ENCODE measurements around the gene TMEM143. TPM values are rescaled to one million over a fixed set of nuclear protein-coding genes. Genes with fewer than 3 reads are reported as not detected.
"Not testable (repeated sequence)": the region's sequence is repeated elsewhere in the genome, so short reads cannot be mapped to it uniquely, and the experiment has no call there.

The TMEM143 gene
- total and polyA plus RNA-seq, 12 donors, result 3.3 to 26.5 (median 12.7) TPM

DNA sequence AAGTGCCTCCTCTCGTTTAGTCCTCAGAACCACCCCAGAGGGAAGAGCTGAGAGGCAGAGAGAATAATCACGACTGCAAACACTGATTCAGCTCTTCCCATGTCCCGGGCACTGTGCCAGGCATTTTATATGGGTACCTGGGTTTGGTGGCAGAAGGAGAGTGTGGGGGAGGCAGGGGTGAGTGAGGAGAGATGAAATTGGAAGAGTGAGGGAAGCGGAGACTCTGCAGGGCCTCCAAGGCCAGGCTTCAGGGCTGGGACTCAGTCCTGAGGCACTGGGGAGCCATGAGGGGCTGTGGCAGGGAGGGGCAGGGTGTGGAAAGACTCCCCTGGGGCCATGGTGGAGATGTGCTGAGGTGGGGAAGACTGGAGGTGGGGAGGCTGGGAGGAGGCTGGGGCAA, 9.2 kb upstream of the TMEM143 start:
- no peak overlapping the region for H3K27ac ChIP-seq
- 47 to 64% (median 55%) methylated on average over 4 of the region's 4 CpGs for WGBS, 4 donors

DNA sequence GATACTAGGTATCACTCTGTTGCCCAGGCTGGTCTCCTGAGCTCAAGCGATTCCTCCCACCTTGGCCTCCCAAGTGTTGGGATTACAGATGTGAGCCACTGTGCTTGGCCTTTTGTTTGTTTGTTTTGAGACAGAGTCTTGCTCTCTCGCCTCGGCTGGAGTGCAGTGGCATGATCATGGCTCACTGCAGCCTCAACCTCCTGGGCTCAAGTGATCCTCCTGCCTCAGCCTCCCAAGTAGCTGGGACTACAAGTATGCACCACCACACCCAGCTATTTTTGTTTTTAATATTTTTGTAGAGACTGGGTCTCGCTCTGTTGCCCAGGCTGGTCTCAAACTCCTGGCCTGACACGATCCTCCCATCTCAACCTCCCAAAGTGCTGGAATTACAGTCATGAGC, 8.0 kb upstream of the TMEM143 start:
- H3K27me3 ChIP-seq; intact Hi-C loops (cut with DNase I); H3K4me3 ChIP-seq; H3K9me3 ChIP-seq (replicated peaks in 1 of 3); H3K4me1 ChIP-seq (replicated peaks in 1 of 2); H3K27ac ChIP-seq; DNase-seq; H3K36me3 ChIP-seq (replicated peaks in 1 of 2): not testable (repeated sequence)
- 93 to 98% (median 96%) methylated on average over 5 of the region's 5 CpGs for WGBS, 4 donors

More for the DNA sequence above, 9.2 kb upstream of the TMEM143 start:
- Histone ChIP-seq H3K27me3 (no peaks in the 10 kb centered on the region), H3K4me1 (replicated peaks in 1 of 2) (no peaks in the 10 kb centered on the region), H3K36me3 (replicated peaks in 1 of 2) (no peaks in the 10 kb centered on the region), H3K9me3 (replicated peaks in 1 of 3) (no peaks in the 10 kb centered on the region), H3K4me3 (no peak overlapping the region)
- TF ChIP-seq, protein P1, sequence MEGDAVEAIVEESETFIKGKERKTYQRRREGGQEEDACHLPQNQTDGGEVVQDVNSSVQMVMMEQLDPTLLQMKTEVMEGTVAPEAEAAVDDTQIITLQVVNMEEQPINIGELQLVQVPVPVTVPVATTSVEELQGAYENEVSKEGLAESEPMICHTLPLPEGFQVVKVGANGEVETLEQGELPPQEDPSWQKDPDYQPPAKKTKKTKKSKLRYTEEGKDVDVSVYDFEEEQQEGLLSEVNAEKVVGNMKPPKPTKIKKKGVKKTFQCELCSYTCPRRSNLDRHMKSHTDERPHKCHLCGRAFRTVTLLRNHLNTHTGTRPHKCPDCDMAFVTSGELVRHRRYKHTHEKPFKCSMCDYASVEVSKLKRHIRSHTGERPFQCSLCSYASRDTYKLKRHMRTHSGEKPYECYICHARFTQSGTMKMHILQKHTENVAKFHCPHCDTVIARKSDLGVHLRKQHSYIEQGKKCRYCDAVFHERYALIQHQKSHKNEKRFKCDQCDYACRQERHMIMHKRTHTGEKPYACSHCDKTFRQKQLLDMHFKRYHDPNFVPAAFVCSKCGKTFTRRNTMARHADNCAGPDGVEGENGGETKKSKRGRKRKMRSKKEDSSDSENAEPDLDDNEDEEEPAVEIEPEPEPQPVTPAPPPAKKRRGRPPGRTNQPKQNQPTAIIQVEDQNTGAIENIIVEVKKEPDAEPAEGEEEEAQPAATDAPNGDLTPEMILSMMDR (IDR thresholded peaks at IDR 0.05), result no peak
- no peak for TF ChIP-seq POLR2A (IDR thresholded peaks at IDR 0.05)
- intact Hi-C loops (cut with DNase I), result no loop called here
- DNase-seq, result no peak

DNA sequence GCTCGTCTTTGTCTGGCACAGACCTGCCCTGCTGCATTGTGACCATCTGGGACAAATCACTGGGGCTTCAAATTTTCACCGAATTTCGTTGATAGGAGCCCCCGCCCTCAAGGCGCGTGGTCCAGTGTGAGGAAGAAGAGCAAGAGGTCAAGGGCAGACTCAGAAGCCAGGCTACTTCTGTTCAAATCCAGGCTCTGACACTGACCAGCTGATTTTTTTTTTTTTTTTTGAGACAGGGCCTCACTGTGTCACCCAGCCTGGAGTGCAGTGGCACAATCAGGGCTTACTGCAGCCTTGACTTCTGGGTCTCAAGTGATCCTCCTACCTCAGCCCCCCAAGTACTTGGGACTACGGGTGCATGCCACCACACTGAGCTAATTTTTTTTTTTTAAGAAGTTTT, 7.6 kb upstream of the TMEM143 start:
- Histone ChIP-seq H3K4me3 (no peak overlapping the region), H3K4me1 (replicated peaks in 1 of 2) (no peaks in the 10 kb centered on the region), H3K27me3 (no peaks in the 10 kb centered on the region), H3K9me3 (replicated peaks in 1 of 3) (no peaks in the 10 kb centered on the region), H3K36me3 (replicated peaks in 1 of 2) (no peaks in the 10 kb centered on the region), H3K27ac (no peak overlapping the region)
- 63 to 71% (median 70%) methylated on average over 7 of the region's 7 CpGs for WGBS, 4 donors
- DNase-seq, result no peak
- intact Hi-C loops (cut with DNase I), result no loop called here
- TF ChIP-seq, protein P1 (IDR thresholded peaks at IDR 0.05), result no peak
- no peak for TF ChIP-seq POLR2A (IDR thresholded peaks at IDR 0.05)

DNA sequence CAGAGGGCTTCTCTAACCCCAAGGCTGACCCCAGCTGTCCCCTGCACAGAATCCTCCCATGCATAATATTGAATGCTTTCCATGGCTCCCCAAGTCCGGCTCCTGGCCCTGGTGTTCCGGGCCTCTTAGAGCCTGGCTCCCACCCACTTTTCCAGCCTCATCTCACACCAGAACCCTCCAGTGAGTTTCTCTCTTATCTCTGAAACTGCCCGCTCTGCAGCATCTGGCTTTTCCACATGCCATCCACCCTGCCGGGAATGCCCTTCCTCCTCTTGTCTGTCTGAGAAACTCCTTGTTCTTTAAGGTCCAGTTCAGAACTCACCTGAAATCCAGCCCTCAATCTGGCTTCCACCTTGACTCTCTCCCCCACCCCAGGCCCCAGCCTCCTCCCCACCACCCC, 7.2 kb upstream of the TMEM143 start:
- 71 to 90% (median 77%) methylated on average over 4 of the region's 4 CpGs for WGBS, 4 donors
- intact Hi-C loops (cut with DNase I), result no loop called here
- DNase-seq, result no peak
- no peaks in the 10 kb centered on the region for H3K9me3 ChIP-seq (replicated peaks in 1 of 3)
- H3K27me3 ChIP-seq, result no peaks in the 10 kb centered on the region
- H3K4me1 ChIP-seq (replicated peaks in 1 of 2), result no peaks in the 10 kb centered on the region
- TF ChIP-seq, protein P1 (IDR thresholded peaks at IDR 0.05), result no peak
- TF ChIP-seq POLR2A (IDR thresholded peaks at IDR 0.05), result no peak
- H3K36me3 ChIP-seq (replicated peaks in 1 of 2), result no peaks in the 10 kb centered on the region
- H3K4me3 ChIP-seq, result no peak overlapping the region
- no peak overlapping the region for H3K27ac ChIP-seq

DNA sequence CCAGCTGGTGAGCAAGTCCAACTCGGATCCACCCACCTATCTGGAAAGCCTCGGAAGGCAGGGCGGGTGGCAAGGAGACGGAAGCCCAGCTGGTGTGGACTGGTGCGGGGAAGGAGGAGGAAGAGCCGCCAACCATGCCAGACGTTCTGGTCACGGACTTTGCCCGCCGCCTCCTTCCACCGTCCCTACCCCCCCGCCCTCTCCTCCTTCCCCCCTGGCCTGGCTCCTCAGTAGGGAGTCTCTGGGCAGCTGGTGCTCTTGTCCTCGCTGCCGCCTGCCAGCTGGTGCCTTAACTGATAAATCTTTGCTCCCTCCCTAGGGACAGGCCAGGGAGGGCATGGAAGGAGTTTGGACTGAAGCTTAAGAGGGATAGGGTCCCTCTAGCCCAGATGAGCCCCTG, 5.2 kb upstream of the TMEM143 start:
- H3K27me3 ChIP-seq, result no peaks in the 10 kb centered on the region
- intact Hi-C loops (cut with DNase I), result no loop called here
- DNase-seq, result no peak
- no peak overlapping the region for H3K27ac ChIP-seq
- H3K4me3 ChIP-seq, result no peak overlapping the region
- no peaks in the 10 kb centered on the region for H3K9me3 ChIP-seq (replicated peaks in 1 of 3)
- H3K36me3 ChIP-seq (replicated peaks in 1 of 2), result no peaks in the 10 kb centered on the region
- peaks cover 3 to 4% of the 10 kb centered on the region in 2 donors for H3K4me1 ChIP-seq (replicated peaks in 1 of 2)
- TF ChIP-seq POLR2A (IDR thresholded peaks at IDR 0.05), result no peak
- TF ChIP-seq, protein P1 (IDR thresholded peaks at IDR 0.05), result no peak
- 79 to 88% (median 84%) methylated on average over 14 of the region's 14 CpGs for WGBS, 4 donors
